Head of caudate nucleus (tissue), 42 donors: ENCODE results near the gene ZNF83.
"Not testable (repeated sequence)": the region's sequence is repeated elsewhere in the genome, so short reads cannot be mapped to it uniquely, and the experiment has no call there.

Source experiments
- DNase-seq, 42 donors: peaks; one replicate each; pipeline versions ENCODE4 v3.0.0 to v3.0.0-alpha.2; 2020 to 2021; ENCODE audit warnings: mixed read lengths in 7 of 42
- intact Hi-C: fragments of 100-400 bp; cut with DNase I; formaldehyde crosslinking; loops from one replicate; pipeline ENCODE4 v1.15.0; 2022

Gene ZNF83

DNA sequence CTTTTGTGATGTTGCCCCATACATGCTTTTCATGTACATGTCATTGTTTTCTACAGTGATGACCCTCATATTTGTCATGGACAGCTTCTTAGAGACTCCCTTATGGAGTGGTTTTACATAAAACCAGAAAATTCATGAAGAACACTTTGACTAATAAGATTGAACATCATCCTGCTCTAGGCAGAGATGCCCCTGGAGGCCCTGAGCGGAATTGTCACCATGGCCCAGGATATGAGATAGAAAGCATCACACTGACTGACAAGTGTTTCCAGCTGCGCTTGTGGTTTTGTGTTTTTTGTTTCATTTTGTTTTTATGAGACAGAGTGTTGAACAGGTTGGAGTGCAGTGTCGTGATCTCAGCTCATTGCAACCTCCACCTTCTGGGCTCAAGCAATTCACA lies 45.9 kb downstream of the ZNF83 start:
- intact Hi-C loops, result no loop called here
- no peak for DNase-seq

DNA sequence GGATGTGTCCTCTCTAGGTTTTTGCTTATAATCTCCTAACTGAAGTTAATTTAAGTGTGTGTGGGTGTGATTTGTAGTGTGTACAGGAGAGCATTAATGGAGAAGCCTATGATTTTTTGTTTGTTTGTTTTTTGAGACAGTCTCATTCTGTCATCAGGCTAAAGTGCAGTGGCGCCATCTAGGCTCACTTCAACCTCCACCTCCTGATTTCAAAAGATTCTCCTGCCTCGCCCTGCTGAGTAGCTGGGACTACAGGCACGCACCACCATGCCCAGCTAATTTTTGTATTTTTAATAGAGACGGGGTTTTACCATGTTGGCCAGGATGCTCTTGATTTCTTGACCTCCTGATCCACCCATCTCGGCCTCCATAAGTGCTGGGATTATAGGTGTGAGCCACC lies 47.4 kb downstream of the ZNF83 start:
- DNase-seq, result no peak
- intact Hi-C loops, result no loop called here

DNA sequence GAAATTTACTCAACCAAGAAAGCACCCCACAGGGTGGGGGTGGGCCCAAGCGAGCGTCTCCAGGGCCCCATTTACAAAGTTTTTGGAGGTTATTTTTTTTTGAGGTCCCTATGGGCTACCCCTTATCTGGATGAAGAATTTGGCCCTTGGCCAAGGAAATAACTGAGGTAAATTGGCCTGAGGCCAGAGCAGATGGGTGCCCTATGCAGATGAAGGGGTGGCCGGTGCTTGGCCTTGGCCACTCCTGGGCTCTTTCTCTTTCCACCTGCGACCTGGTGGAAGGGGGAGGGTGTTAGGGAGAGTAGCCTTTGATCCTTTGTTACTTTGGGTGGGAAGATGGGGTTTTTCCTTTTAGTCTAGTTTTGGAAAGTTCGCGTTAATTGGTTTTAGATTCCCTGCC lies 52.6 kb downstream of the ZNF83 start:
- intact Hi-C loops, result no loop called here
- DNase-seq, result no peak

DNA sequence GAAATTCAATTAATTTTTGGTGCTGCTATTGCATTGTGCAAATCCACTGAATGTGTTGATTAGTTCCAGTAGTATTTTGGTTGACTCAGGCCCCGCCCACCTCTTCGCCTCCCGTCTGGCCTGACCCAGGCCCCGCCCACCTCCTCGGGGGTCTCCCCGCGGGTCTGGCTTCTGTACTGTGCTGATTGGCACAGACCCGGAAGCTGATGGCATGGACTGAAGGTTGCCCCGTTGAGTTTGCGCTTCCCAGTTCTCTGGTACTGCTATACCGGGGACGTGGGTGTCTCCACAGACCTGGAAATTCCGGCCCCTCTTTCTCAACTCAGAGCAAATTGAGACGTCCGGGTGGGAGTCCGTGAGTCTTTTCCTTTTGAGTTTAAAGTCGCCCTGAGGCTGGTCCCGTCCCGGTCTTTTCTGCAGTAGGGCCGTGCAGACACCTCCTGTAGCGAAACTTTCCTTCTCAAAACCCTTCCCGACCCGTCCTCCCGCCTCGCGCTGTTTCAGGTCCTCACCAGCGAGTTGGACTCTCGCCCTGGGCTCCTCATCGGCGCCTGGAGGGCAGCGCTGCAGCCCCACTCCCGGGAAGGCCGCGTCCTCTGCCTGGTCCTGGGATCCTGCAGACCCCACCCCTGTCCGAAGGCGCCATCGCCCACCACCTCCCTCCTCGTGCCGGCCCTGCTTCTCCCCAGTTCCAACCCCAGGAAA lies 53.3 kb downstream of the ZNF83 start:
- intact Hi-C loops, result no loop called here
- no peak for DNase-seq

DNA sequence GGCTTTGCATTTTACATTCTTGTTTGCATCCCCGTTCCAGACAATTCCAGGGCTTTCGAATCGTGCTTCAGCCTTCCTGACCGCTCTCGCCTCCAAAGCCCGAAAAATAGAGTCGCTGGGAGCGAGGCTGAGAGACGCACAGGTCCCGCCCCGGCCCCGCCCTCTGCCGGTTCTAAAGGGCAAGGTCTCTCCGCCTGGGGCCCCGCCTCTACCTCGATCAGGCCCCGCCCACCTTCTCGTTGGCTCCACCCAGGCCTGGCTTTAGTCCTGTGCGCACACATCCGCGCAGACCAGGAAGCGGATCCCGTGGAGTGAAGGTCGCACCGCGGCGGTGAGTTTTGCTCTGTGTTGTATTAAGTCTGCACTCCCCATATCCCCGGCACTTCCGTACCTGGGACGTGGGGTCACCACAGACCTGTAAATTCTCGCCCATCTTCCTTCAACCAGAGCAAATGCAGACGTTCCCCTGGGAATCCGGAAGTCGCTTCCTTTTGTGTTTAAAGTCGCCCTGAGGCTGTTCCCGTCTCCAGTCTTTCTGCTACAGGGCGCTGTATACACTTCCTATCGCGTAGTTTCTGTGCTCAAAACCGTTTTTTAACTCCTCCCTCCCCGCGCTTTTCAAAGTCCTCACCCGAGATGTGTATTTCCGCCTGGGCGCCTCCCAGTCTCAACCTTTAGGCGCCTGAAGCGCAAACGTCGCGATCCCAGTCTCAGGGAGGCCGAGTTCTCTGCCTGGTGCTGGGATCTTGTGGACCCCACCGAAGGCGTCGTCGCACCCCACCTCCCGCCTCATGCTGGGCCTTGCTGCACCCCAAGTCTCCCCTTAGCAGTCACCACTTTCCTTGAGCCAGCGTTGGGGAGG lies 67.9 kb downstream of the ZNF83 start, which contains the start of gene ZNF701:
TSS of gene ZNF701 (plus strand) at position 288 of the 862 bp plus-strand sequence. CDS start 3,861 bp downstream, outside the sequence.
- intact Hi-C loops, result no loop called here
- DNase-seq, result peak; percentile 94 to 99 (median 98)

DNA sequence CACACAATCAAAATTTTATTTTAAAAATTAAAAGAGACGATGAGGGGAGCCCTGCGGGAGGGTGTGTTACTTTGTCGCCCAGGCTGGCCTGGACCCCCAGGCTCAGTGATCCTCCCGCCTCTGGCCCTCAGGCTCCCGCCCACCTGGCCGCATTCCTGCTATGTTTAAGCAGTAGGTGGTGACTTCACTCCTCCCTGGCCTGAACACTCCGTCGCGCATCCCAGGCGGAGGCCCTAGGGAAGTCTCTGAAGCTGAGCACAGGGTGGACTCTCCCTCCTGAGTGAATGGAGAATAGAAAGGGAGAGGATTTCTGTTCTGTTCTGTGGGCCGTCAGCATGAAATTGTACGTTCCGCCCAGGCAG lies 68.5 kb downstream of the ZNF83 start:
- peak in 9 of 42 donors; percentile 5 to 52 (median 26) for DNase-seq
- intact Hi-C loops, result not testable (repeated sequence)

DNA sequence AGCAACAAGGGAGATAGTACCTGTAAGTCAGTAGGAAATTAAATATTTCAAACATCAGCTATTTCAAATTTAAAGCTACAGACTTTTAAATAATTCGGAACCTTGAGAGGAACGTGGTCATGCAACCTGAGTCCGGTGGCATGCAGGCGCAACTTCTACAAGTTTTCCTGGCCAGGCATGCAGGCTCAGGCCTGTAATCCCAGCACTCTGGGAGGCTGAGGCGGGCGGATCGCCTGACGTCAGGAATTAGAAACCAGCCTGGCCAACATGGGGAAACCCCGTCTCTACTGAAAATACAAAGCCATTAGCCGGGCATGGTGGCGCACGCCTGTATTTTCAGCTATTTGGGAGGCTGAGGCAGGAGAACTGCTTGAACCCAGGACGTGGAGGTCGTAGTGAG lies 70.2 kb downstream of the ZNF83 start:
- intact Hi-C loops, result no loop called here
- no peak for DNase-seq

DNA sequence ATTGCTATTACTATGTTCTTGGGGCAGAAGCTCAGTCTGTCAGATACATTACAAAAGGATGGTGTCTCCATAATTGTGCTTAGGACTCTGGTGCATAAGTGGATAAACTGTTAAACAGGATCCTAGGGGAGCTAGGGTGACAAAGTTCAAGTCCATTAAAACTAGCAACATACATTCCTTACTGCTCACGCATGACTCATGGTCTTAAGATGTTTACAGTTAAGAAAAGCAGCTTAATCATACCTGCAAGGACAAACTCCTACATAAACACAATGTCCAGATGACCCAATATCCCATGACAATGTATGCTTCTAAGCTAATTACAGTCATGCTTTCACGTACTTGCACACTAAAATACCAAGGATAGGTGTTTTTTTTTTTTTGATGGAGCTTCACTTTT lies 71.6 kb downstream of the ZNF83 start:
- no peak for DNase-seq
- intact Hi-C loops, result no loop called here

DNA sequence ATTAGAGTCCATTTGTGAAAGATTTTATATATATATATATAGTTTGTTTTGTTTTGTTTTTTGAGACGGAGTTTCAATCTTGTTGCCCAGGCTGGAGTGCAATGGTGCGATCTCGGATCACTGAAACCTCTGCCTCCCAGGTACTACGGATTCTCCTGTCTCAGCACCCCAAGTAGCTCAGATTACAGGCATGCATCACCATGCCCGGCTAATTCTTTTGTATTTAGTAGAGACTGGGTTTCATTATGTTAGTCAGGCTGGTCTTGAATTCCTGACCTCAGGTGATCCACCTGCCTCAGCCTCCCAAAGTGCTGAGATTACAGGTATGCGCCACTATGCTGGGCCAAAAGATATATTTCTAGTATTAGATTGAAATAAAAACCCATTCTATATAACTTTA lies 72.0 kb downstream of the ZNF83 start:
- no peak for DNase-seq
- intact Hi-C loops, result no loop called here
